ENCODE results near the gene NEURL4. TPM values are rescaled to one million over a fixed set of nuclear protein-coding genes. Genes with fewer than 3 reads are reported as not detected.
"Not testable (repeated sequence)": the region's sequence is repeated elsewhere in the genome, so short reads cannot be mapped to it uniquely, and the experiment has no call there.

NEURL4 gene
- total RNA-seq, 1 experiment from 2014 or later: 46.5 TPM

DNA sequence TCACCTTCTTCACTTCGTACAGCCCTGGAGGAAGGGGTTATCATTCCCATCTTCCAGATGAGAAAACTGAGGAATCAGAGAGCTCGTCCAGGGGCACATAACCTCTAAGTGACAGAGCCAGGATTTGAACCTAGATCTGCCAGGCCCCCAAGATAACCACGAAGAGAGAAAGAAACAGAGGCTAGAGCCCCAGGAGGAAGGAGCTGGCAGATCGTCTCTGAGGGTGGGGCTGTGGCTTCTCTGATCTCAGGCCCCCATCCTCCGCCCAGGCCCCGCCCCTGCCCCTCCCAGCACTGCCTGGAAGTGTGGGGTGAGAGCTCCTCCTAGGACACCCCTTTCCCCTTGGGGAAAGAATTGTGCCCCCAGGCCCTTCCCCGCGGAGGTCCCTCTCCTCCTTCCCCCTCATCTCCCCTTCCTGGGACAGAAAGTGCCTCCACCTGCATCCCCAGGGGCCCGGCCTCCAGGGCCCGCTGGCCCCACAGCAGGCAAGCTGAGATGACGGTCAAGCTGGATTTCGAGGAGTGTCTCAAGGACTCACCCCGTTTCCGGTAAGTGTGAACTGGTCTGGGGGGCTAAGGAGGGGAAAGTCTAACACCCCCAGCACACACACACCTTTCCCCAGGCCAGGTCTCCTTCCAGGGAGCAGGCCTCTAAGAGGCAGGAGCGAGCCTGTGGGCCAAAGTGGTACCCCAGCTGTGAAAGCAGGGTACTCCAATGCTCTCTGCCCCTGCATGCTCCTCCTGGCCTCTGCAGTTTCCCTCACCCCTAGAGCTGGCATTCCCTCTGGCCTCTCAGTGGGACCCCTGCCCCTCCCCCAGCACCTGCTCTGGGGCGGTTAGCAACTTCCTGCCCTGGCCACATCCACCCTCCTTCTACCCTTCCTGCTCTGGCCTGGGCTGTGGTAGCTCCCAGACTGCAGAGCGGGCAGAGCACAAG lies 7.4 kb upstream of the NEURL4 start, which contains the start of gene ACAP1:
Gene ACAP1, plus strand, starts transcription at position 290 of the 936 bp plus-strand sequence. Its CDS starts 206 bp downstream, at position 496.
- POLR2A ChIA-PET (ENCODE audit: unreplicated experiment): no interaction called here
- DNase-seq: no peak
- no TSS peak for BruUV-seq (replicated peaks)
- no peaks in the 10 kb centered on the region for H3K79me2 ChIP-seq (ENCODE audit: low read depth)
- no peaks in the 10 kb centered on the region for H4K20me1 ChIP-seq (ENCODE audit: insufficient read depth)
- H3K4me1 ChIP-seq (replicated peaks; ENCODE audit: insufficient read depth): no peaks in the 10 kb centered on the region
- no peak for TF ChIP-seq EZH2 (IDR thresholded peaks at IDR 0.05; ENCODE audit: low read depth)
- TF ChIP-seq, protein P1, sequence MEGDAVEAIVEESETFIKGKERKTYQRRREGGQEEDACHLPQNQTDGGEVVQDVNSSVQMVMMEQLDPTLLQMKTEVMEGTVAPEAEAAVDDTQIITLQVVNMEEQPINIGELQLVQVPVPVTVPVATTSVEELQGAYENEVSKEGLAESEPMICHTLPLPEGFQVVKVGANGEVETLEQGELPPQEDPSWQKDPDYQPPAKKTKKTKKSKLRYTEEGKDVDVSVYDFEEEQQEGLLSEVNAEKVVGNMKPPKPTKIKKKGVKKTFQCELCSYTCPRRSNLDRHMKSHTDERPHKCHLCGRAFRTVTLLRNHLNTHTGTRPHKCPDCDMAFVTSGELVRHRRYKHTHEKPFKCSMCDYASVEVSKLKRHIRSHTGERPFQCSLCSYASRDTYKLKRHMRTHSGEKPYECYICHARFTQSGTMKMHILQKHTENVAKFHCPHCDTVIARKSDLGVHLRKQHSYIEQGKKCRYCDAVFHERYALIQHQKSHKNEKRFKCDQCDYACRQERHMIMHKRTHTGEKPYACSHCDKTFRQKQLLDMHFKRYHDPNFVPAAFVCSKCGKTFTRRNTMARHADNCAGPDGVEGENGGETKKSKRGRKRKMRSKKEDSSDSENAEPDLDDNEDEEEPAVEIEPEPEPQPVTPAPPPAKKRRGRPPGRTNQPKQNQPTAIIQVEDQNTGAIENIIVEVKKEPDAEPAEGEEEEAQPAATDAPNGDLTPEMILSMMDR (conservative IDR thresholded peaks at IDR 0.05): no peak
- H3K9me3 ChIP-seq (ENCODE audit: insufficient read depth, low read depth): no peaks in the 10 kb centered on the region
- no peaks in the 10 kb centered on the region for H3K9me2 ChIP-seq (ENCODE audit: insufficient read depth)
- H3K36me3 ChIP-seq (ENCODE audit: low read depth): no peaks in the 10 kb centered on the region
- CTCF ChIA-PET: interaction anchor here (1.4 kb wide), 1 partner anchor 9 kb away, joined by 4 read pairs; no protein-coding TSS in a partner anchor
- H3K27ac ChIP-seq: no peak within 1 kb of the TSS
- no peaks in the 10 kb centered on the region for H3K27me3 ChIP-seq (ENCODE audit: insufficient read depth, low read depth)
- no peak within 1 kb of the TSS for H3K4me3 ChIP-seq
- no peak within 1 kb of the TSS for H2AFZ ChIP-seq
- H3K4me2 ChIP-seq: no peak within 1 kb of the TSS
- no peaks in the 10 kb centered on the region; the same call in 1 of the 2 replicates for H3F3A ChIP-seq (ENCODE audit: insufficient read depth, low read depth)
- intact Hi-C loops (cut with micrococcal nuclease; ENCODE audit: unreplicated experiment): no loop called here

DNA sequence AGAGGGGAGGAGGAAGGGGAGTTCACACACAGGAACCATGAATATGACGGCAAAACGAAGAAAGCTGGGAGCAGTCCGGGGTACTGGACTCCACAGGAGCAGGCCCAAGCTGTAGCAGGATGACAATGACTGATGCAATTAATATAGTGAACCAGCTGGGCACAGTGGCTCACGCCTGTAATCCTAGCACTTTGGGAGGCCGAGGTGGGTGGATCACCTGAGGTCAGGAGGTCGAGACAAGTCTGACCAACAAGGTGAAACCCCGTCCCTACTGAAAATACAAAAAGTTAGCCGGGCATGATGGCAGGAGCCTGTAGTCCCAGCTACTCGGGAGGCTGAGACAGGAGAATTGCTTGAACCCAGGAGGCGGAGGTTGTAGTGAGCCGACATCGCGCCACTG lies 6.6 kb upstream of the NEURL4 start:
- H3K4me2 ChIP-seq; BruUV-seq (replicated peaks); H3K79me2 ChIP-seq (ENCODE audit: low read depth); H3F3A ChIP-seq (ENCODE audit: insufficient read depth, low read depth); POLR2A ChIA-PET (ENCODE audit: unreplicated experiment); H2AFZ ChIP-seq; H3K9me2 ChIP-seq (ENCODE audit: insufficient read depth); H4K20me1 ChIP-seq (ENCODE audit: insufficient read depth); DNase-seq; H3K27me3 ChIP-seq (ENCODE audit: insufficient read depth, low read depth); H3K4me3 ChIP-seq; H3K4me1 ChIP-seq (replicated peaks; ENCODE audit: insufficient read depth); CTCF ChIA-PET; H3K36me3 ChIP-seq (ENCODE audit: low read depth); H3K9me3 ChIP-seq (ENCODE audit: insufficient read depth, low read depth); intact Hi-C loops (cut with micrococcal nuclease; ENCODE audit: unreplicated experiment); H3K27ac ChIP-seq: not testable (repeated sequence)

DNA sequence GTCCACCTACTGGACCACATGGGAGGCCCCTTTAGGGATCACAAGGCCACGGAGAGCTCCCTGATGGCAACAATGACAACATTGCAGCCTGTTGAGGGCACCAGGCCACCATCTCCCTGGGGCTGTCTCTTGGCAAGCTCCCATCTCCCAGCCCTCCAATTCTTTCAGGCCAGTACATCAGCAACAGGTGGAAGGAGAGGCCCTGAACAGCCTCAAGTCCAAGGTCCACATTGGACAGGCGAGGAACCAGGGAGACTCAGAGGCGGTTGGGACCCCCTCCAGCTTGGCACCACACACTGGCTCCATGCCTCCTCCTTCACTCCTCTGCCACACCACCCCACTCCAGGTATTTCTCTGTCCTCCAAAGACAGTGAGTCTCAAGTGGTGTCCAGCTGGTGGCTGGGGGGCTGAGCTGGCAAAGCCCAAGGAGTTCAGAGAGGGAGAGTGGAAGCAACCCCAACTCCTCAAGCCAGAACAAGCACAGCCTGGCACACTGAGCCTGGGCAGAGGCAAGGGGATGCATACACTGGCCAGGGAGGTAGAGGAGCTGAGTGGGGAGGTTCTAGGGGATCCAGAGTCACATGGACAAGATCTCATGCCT lies 5.9 kb upstream of the NEURL4 start:
- H2AFZ ChIP-seq: no peak overlapping the region
- H3F3A ChIP-seq (ENCODE audit: insufficient read depth, low read depth): peaks cover 5% of the 10 kb centered on the region; the same call in 1 of the 2 replicates
- no peaks in the 10 kb centered on the region for H3K9me3 ChIP-seq (ENCODE audit: insufficient read depth, low read depth)
- H3K4me2 ChIP-seq: no peak overlapping the region
- H3K4me3 ChIP-seq: no peak overlapping the region
- H3K4me1 ChIP-seq (replicated peaks; ENCODE audit: insufficient read depth): peaks cover 7% of the 10 kb centered on the region; the same call in 1 of the 2 replicates
- no peak for DNase-seq
- ChIA-PET CTCF (no interaction called here), POLR2A (ENCODE audit: unreplicated experiment) (interaction anchor here (0.6 kb wide), 1 partner anchor 97 kb away, joined by 3 read pairs; no protein-coding TSS in a partner anchor)
- H3K79me2 ChIP-seq (ENCODE audit: low read depth): no peaks in the 10 kb centered on the region
- no peak overlapping the region for H3K27ac ChIP-seq
- H3K36me3 ChIP-seq (ENCODE audit: low read depth): no peaks in the 10 kb centered on the region
- TF ChIP-seq EZH2 (IDR thresholded peaks at IDR 0.05; ENCODE audit: low read depth): no peak
- TF ChIP-seq, protein P1 (conservative IDR thresholded peaks at IDR 0.05): no peak
- BruUV-seq (replicated peaks): no TSS peak
- intact Hi-C loops (cut with micrococcal nuclease; ENCODE audit: unreplicated experiment): no loop called here
- no peaks in the 10 kb centered on the region for H3K27me3 ChIP-seq (ENCODE audit: insufficient read depth, low read depth)
- H4K20me1 ChIP-seq (ENCODE audit: insufficient read depth): no peaks in the 10 kb centered on the region
- no peaks in the 10 kb centered on the region for H3K9me2 ChIP-seq (ENCODE audit: insufficient read depth)

DNA sequence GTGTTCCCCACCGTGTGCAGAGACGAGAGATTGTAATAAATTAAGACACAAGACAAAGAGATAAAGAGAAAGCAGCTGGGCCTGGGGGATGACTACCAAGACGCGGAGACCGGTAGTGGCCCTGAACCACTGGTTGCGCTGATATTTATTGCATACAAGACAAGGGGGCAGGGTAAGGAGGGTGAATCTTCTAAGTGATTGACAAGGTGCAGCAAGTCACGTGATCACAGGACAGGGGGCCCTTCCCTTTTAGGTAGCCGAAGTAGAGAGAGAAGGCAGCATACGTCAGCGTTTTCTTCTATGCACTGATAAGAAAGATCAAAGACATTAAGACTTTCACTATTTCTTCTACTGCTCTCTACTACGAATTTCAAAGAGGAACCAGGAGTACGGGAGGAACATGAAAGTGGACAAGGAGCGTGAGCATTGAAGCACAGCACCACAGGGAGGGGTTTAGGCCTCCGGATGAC lies 3.5 kb upstream of the NEURL4 start:
- H3F3A ChIP-seq (ENCODE audit: insufficient read depth, low read depth); H3K9me3 ChIP-seq (ENCODE audit: insufficient read depth, low read depth); H3K9me2 ChIP-seq (ENCODE audit: insufficient read depth); H3K27ac ChIP-seq; H3K36me3 ChIP-seq (ENCODE audit: low read depth); H2AFZ ChIP-seq; DNase-seq; H4K20me1 ChIP-seq (ENCODE audit: insufficient read depth); CTCF ChIA-PET; H3K27me3 ChIP-seq (ENCODE audit: insufficient read depth, low read depth); intact Hi-C loops (cut with micrococcal nuclease; ENCODE audit: unreplicated experiment); H3K4me2 ChIP-seq; H3K4me3 ChIP-seq; POLR2A ChIA-PET (ENCODE audit: unreplicated experiment); BruUV-seq (replicated peaks): not testable (repeated sequence)
- Histone ChIP-seq H3K79me2 (ENCODE audit: low read depth) (peaks cover 13% of the 10 kb centered on the region), H3K4me1 (replicated peaks; ENCODE audit: insufficient read depth) (peaks cover 15% of the 10 kb centered on the region)

Measured in PC-9 (cell line).